ENCODE measurements around the gene FAM170B. TPM values are rescaled to one million over a fixed set of nuclear protein-coding genes. Genes with fewer than 3 reads are reported as not detected.

Gene FAM170B
- total and polyA plus RNA-seq, 2 donors (not counting 3 experiments of a cell fraction or from before 2014, with no cell fraction given): not detected

GRCh38 chr10:49082766-49083165, 51.1 kb downstream of the FAM170B start:
- Histone ChIP-seq H3K9ac (replicated peaks; ENCODE audit: extremely low read depth, insufficient read depth, low read length) (no peak overlapping the region), H3K27ac (ENCODE audit: insufficient read depth, low read depth, low read length) (no peak overlapping the region), H3K79me2 (ENCODE audit: control insufficient read depth, insufficient read depth, low read length) (no peaks in the 10 kb centered on the region), H3K27me3 (ENCODE audit: control insufficient read depth in 2 of 2, insufficient read depth in 2 of 2, low read length in 2 of 2) (peaks cover 0 to 5% of the 10 kb centered on the region in 2 experiments), H3K9me1 (replicated peaks; ENCODE audit: control insufficient read depth, extremely low read depth, insufficient read depth, low read length) (no peaks in the 10 kb centered on the region), H3K36me3 (ENCODE audit: control insufficient read depth in 2 of 2, extremely low read depth in 1 of 2, insufficient read depth in 2 of 2, low read length in 2 of 2) (no peaks in the 10 kb centered on the region), H3K4me1 (ENCODE audit: control insufficient read depth, extremely low read depth, insufficient read depth, low read length) (no peaks in the 10 kb centered on the region), H3K4me2 (ENCODE audit: insufficient read depth, low read length) (no peak overlapping the region), H3K4me3 (replicated peaks in 1 of 3; ENCODE audit: insufficient read depth in 1 of 3, low read depth in 1 of 3, low read length in 3 of 3) (no peak overlapping the region), H3K9me3 (replicated peaks; ENCODE audit: control insufficient read depth, insufficient read depth, low read length) (no peaks in the 10 kb centered on the region), H4K20me1 (replicated peaks; ENCODE audit: control insufficient read depth, extremely low read depth, insufficient read depth, low read length) (no peaks in the 10 kb centered on the region), H2AFZ (ENCODE audit: low read depth, low read length) (no peak overlapping the region)
- POLR2A ChIA-PET: no interaction called here
- intact Hi-C loops (cut with micrococcal nuclease) (no loop called here), dilution Hi-C loops (cut with MboI; ENCODE audit: extremely low pct_ligation_motif_present, low sequenced_read_pairs) (no loop called here)
- CTCF ChIA-PET: no interaction called here
- no peak for DNase-seq (ENCODE audit: low read depth, low spot score)
- no peak for FAIRE-seq
- BruUV-seq (replicated peaks): no TSS peak
- TF ChIP-seq POLR2A (IDR thresholded peaks at IDR 0.05; ENCODE audit: low read depth, low read length): no peak
- TF ChIP-seq, protein P1, sequence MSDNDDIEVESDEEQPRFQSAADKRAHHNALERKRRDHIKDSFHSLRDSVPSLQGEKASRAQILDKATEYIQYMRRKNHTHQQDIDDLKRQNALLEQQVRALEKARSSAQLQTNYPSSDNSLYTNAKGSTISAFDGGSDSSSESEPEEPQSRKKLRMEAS (IDR thresholded peaks at IDR 0.05; ENCODE audit: insufficient read depth, insufficient read length): no peak
- no peak for TF ChIP-seq MYC (IDR thresholded peaks at IDR 0.05; ENCODE audit: low read depth, low read length)

GRCh38 chr10:49081547-49082275, 52.1 kb downstream of the FAM170B start:
- Histone ChIP-seq H3K79me2 (ENCODE audit: control insufficient read depth, insufficient read depth, low read length) (no peaks in the 10 kb centered on the region), H3K36me3 (ENCODE audit: control insufficient read depth in 2 of 2, extremely low read depth in 1 of 2, insufficient read depth in 2 of 2, low read length in 2 of 2) (no peaks in the 10 kb centered on the region), H3K4me1 (ENCODE audit: control insufficient read depth, extremely low read depth, insufficient read depth, low read length) (no peaks in the 10 kb centered on the region), H3K27me3 (ENCODE audit: control insufficient read depth in 2 of 2, insufficient read depth in 2 of 2, low read length in 2 of 2) (peaks cover 0 to 5% of the 10 kb centered on the region in 2 experiments), H3K9me3 (replicated peaks; ENCODE audit: control insufficient read depth, insufficient read depth, low read length) (no peaks in the 10 kb centered on the region), H3K27ac (ENCODE audit: insufficient read depth, low read depth, low read length) (no peak overlapping the region), H3K9ac (replicated peaks; ENCODE audit: extremely low read depth, insufficient read depth, low read length) (no peak overlapping the region), H3K4me2 (ENCODE audit: insufficient read depth, low read length) (no peak overlapping the region), H2AFZ (ENCODE audit: low read depth, low read length) (no peak overlapping the region), H3K4me3 (replicated peaks in 1 of 3; ENCODE audit: insufficient read depth in 1 of 3, low read depth in 1 of 3, low read length in 3 of 3) (no peak overlapping the region), H3K9me1 (replicated peaks; ENCODE audit: control insufficient read depth, extremely low read depth, insufficient read depth, low read length) (no peaks in the 10 kb centered on the region), H4K20me1 (replicated peaks; ENCODE audit: control insufficient read depth, extremely low read depth, insufficient read depth, low read length) (no peaks in the 10 kb centered on the region)
- TF ChIP-seq, protein P1 (IDR thresholded peaks at IDR 0.05; ENCODE audit: insufficient read depth, insufficient read length): no peak
- TF ChIP-seq POLR2A (IDR thresholded peaks at IDR 0.05; ENCODE audit: low read depth, low read length): no peak
- dilution Hi-C loops (cut with MboI; ENCODE audit: extremely low pct_ligation_motif_present, low sequenced_read_pairs): no loop called here
- DNase-seq (ENCODE audit: low read depth, low spot score): no peak
- CTCF ChIA-PET: no interaction called here
- BruUV-seq (replicated peaks): no TSS peak
- intact Hi-C loops (cut with micrococcal nuclease): no loop called here
- no peak for FAIRE-seq
- POLR2A ChIA-PET: no interaction called here

Other genes starting within 250 kb of the FAM170B start
- gene LRRC18, start 194.2 kb downstream of the FAM170B start, total RNA-seq: not detected in 2 replicates
- gene LRRC18, start 194.2 kb downstream of the FAM170B start, polyA plus RNA-seq: not detected in 2 replicates
- gene VSTM4, start 18.5 kb downstream of the FAM170B start, total RNA-seq: 0.07 and 0.12 TPM in 2 replicates
- 0.06 and 0.07 TPM in 2 replicates for gene VSTM4, start 18.5 kb downstream of the FAM170B start, polyA plus RNA-seq
- gene TMEM273, start 54.4 kb upstream of the FAM170B start, total RNA-seq: 2.1 and 3.7 TPM in 2 replicates
- 1.9 and 2.9 TPM in 2 replicates for gene TMEM273, start 54.4 kb upstream of the FAM170B start, polyA plus RNA-seq
- gene C10orf71, start 165.1 kb upstream of the FAM170B start, total RNA-seq: not detected in 2 replicates
- gene C10orf71, start 165.1 kb upstream of the FAM170B start, polyA plus RNA-seq: not detected in 2 replicates

Measured in endothelial cell of umbilical vein (primary cell).